CD4-positive, alpha-beta memory T cell (primary cell): ENCODE measurements around the gene ERG28. TPM values are rescaled to one million over a fixed set of nuclear protein-coding genes. Genes with fewer than 3 reads are reported as not detected.
"Not testable (repeated sequence)": the region's sequence is repeated elsewhere in the genome, so short reads cannot be mapped to it uniquely, and the experiment has no call there.

Source experiments
- CTCF ChIA-PET: fragments of 350-600 bp; sonication (Branson Sonifier 250); formaldehyde crosslinking; loops from one replicate; lab custom pipeline; 2021; ENCODE audit warnings: inconsistent platforms; ENCODE audit not compliant: partially characterized antibody; lab: Charles Lee
- POLR2A ChIA-PET: fragments of 350-600 bp; sonication (Branson Sonifier 250); formaldehyde crosslinking; loops from one replicate; lab custom pipeline; 2021; ENCODE audit not compliant: partially characterized antibody; lab: Charles Lee
- DNase-seq, 5 donors: peaks; one replicate each; pipeline versions ENCODE4 v3.0.0 to v3.0.0-alpha.2; 2020 to 2022; ENCODE audit warnings: mixed read lengths in 1 of 5
- H3K27ac ChIP-seq: one replicate; pipeline ENCODE4 v1.7.0; 2013; ENCODE audit warnings: low read depth, low read length
- H3K27me3 ChIP-seq: 2 replicates; pipeline ENCODE4 v1.7.0; 2013; ENCODE audit warnings: mild to moderate bottlenecking, low read length, moderate library complexity; ENCODE audit not compliant: insufficient read depth
- H3K36me3 ChIP-seq: 2 replicates; pipeline ENCODE4 v1.7.0; 2013; ENCODE audit warnings: mild to moderate bottlenecking, low read length, moderate library complexity; ENCODE audit not compliant: insufficient read depth
- H3K4me1 ChIP-seq: 2 replicates; pipeline ENCODE4 v1.7.0; 2013; ENCODE audit warnings: mild to moderate bottlenecking, low read length, moderate library complexity; ENCODE audit not compliant: insufficient read depth
- H3K4me3 ChIP-seq, 2 donors: one replicate each; pipeline ENCODE4 v1.7.0; 2013; ENCODE audit warnings: low read length in 2 of 2, mild to moderate bottlenecking in 1 of 2
- H3K9me3 ChIP-seq, 2 donors: one replicate each; pipeline ENCODE4 v1.7.0; 2013; ENCODE audit warnings: low read length in 2 of 2, control low read depth in 1 of 2; ENCODE audit not compliant: control insufficient read depth in 1 of 2
- H3K27ac Mint-ChIP-seq, 7 donors: one replicate each; pipeline ENCODE4 v1.8.0; 2020 to 2021; ENCODE audit warnings: mixed read lengths in 7 of 7, mild to moderate bottlenecking in 6 of 7, inconsistent platforms in 3 of 7, moderate library complexity in 3 of 7
- H3K27me3 Mint-ChIP-seq, 2 donors: one replicate each; pipeline ENCODE4 v1.8.0; 2020 to 2021; ENCODE audit warnings: mixed read lengths in 2 of 2
- H3K36me3 Mint-ChIP-seq, 2 donors: one replicate each; pipeline ENCODE4 v1.8.0; 2020 to 2021; ENCODE audit warnings: mixed read lengths in 2 of 2, inconsistent platforms in 1 of 2, mild to moderate bottlenecking in 1 of 2
- H3K4me1 Mint-ChIP-seq, 4 donors: one replicate each; pipeline ENCODE4 v1.8.0; 2020 to 2021; ENCODE audit warnings: mixed read lengths in 4 of 4, mild to moderate bottlenecking in 1 of 4
- H3K4me3 Mint-ChIP-seq, 8 donors: one replicate each; pipeline ENCODE4 v1.8.0; 2020 to 2021; ENCODE audit warnings: mixed read lengths in 8 of 8, mild to moderate bottlenecking in 7 of 8, moderate library complexity in 6 of 8, inconsistent platforms in 3 of 8
- H3K9me3 Mint-ChIP-seq, 8 donors: one replicate each; pipeline ENCODE4 v1.8.0; 2020 to 2021; ENCODE audit warnings: mixed read lengths in 8 of 8, mild to moderate bottlenecking in 5 of 8, inconsistent platforms in 3 of 8, moderate library complexity in 1 of 8
- intact Hi-C: fragments of 100-400 bp; cut with micrococcal nuclease; formaldehyde crosslinking; loops from one replicate; pipeline ENCODE4 v1.15.1; 2023
- polyA plus RNA-seq, 2 donors: library from polyadenylated mRNA; unstranded; fragments of 300-500 nt; fragmentation: Illumina TruSeq; gene quantifications; one replicate each; pipeline ENCODE4 v1.2.3, GENCODE V29; 2021
- total RNA-seq, 2 experiments: library from RNA; stranded (reverse); gene quantifications; one replicate each; pipeline ENCODE4 v1.2.3, GENCODE V29; 2021

Gene ERG28
- total and polyA plus RNA-seq, 4 experiments from 2014 or later, result 12.9 to 43.2 (median 22.2) TPM

DNA sequence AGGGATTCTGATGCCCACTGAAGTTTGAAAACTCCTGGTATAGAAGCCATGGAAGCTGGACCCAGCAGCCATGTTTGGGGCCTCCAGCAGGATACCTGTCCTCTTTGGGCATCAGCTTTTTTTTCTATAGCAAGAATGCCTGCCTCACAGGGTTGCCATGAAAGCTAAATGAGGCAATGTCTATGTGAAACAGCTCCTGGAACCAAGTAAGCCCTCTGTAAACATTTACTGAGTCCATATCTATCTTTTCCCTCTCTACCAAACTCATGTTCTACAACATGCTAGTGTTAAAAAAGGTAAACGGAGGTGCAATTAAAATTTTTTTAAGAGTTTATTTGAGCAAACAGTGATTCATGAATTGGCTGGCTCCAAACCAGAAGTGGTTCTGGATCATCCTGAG is 53.6 kb downstream of the ERG28 start:
- Histone ChIP-seq H3K4me3 (no peak overlapping the region), H3K27me3 (no peaks in the 10 kb centered on the region), H3K27ac (no peak overlapping the region), H3K4me1 (no peaks in the 10 kb centered on the region), H3K9me3 (no peaks in the 10 kb centered on the region), H3K36me3 (no peaks in the 10 kb centered on the region)
- ChIA-PET POLR2A (no interaction called here), CTCF (no interaction called here)
- peaks cover 0 to 14% (median 7%) of the 10 kb centered on the region in 8 donors for H3K9me3 Mint-ChIP-seq
- H3K27me3 Mint-ChIP-seq, result no peaks in the 10 kb centered on the region
- H3K27ac Mint-ChIP-seq, result no peak overlapping the region
- DNase-seq, result no peak
- intact Hi-C loops, result no loop called here
- peaks cover 0 to 13% of the 10 kb centered on the region in 2 donors for H3K36me3 Mint-ChIP-seq
- no peak overlapping the region for H3K4me3 Mint-ChIP-seq
- no peaks in the 10 kb centered on the region for H3K4me1 Mint-ChIP-seq

DNA sequence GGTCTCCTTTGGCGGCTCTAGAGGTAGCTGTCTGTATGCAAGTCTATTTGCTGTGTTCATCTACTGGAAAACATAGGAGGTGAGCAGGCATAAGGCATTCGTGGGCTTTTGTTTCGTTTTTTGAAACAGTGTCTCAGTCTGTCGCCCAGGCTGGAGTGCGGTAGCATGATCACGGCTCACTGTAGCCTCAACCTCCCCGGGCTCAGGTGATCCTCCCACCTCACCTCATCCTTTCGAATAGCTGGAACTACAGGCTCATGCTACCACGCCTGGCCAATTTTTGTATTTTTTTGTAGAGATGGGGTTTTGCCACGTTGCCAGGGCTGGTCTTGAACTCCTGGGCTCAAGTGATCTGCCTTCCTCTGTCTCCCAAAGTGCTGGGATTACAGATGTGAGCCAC is 54.8 kb downstream of the ERG28 start:
- H3K4me3 Mint-ChIP-seq, result no peak overlapping the region
- intact Hi-C loops, result no loop called here
- POLR2A ChIA-PET, result no interaction called here
- H3K4me3 ChIP-seq, result no peak overlapping the region
- H3K4me1 Mint-ChIP-seq, result no peaks in the 10 kb centered on the region
- no peaks in the 10 kb centered on the region for H3K4me1 ChIP-seq
- CTCF ChIA-PET, result interaction anchor here (1.6 kb wide), 1 partner anchor 28 kb away, joined by 3 read pairs; no protein-coding TSS in a partner anchor
- H3K9me3 ChIP-seq, result no peaks in the 10 kb centered on the region
- peaks cover 0 to 14% (median 7%) of the 10 kb centered on the region in 8 donors for H3K9me3 Mint-ChIP-seq
- H3K27me3 Mint-ChIP-seq, result no peaks in the 10 kb centered on the region
- H3K36me3 Mint-ChIP-seq, result peaks cover 0 to 13% of the 10 kb centered on the region in 2 donors
- H3K27me3 ChIP-seq, result no peaks in the 10 kb centered on the region
- no peaks in the 10 kb centered on the region for H3K36me3 ChIP-seq
- H3K27ac ChIP-seq, result no peak overlapping the region
- DNase-seq, result no peak
- no peak overlapping the region for H3K27ac Mint-ChIP-seq

DNA sequence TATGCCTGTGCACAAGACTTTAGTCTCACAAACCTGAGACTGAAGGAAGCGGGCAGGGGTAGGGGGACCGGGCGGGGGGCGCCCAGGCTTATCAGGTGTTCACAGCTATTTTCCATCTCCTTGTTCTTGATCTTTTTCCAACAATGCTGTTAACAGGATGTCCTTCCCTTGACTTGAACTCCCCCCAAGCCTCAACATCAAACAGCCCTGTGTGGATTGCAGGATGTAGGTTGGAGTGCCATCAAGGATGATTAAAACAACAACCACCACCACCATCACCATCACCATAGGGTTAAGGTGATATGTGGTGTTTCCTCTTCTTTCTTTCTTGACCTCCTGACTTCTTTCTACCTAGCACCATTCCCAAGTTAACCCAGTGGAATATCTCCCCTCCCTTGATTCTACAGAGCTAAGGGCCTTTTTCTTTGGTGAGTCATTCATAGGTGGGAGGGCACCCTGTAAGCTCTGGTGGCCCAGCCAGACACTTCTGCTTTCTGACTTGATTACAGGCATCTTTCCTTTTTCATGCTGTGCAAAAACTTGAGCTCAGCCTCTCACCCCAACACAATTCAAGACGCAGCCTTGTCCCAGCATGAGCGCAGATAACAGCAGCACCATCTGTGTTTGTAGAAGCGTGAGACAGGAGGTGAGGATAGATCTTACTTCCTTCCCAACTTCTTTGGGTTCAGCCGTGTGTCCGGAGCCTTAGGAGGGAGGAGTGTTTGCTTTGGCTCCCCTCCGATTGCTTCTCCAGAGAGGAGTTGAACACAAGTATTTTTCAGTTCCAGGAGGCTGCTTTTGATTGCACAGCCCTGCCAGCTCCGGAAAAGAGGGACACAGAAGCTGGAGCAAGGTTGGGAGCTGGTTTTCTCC is 55.5 kb downstream of the ERG28 start:
- Histone ChIP-seq H3K27me3 (no peaks in the 10 kb centered on the region), H3K4me1 (no peaks in the 10 kb centered on the region), H3K36me3 (no peaks in the 10 kb centered on the region), H3K4me3 (no peak overlapping the region), H3K27ac (no peak overlapping the region), H3K9me3 (no peaks in the 10 kb centered on the region)
- Mint-ChIP-seq H3K27me3 (no peaks in the 10 kb centered on the region), H3K4me1 (no peaks in the 10 kb centered on the region), H3K27ac (no peak overlapping the region), H3K36me3 (peaks cover 0 to 13% of the 10 kb centered on the region in 2 donors), H3K9me3 (peaks cover 0 to 14% (median 7%) of the 10 kb centered on the region in 8 donors), H3K4me3 (no peak overlapping the region)
- CTCF ChIA-PET, result interaction anchor here (1.6 kb wide), 1 partner anchor 28 kb away, joined by 3 read pairs; no protein-coding TSS in a partner anchor
- no peak for DNase-seq
- POLR2A ChIA-PET, result no interaction called here
- intact Hi-C loops, result no loop called here

DNA sequence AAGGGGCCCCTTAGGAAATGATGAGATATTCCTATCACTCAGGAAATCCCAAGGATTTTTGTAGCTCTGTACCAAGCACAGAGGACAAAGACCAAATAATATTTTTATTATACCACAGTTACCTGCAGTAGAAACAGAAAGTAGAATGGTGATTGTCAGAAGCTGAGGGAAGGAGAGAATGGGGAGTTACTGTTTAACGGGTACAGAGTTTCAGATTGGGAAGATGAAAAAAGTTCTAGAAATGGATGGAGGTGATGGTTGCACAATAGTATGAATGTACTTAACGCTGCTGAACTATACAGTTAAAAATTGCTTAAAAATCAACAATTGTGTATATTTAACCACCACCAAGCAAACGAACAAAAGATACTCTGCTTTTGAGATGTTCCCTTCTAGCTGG is 58.2 kb downstream of the ERG28 start:
- no peak overlapping the region for H3K27ac ChIP-seq
- no peaks in the 10 kb centered on the region for H3K27me3 Mint-ChIP-seq
- H3K27ac Mint-ChIP-seq, result no peak overlapping the region
- H3K9me3 ChIP-seq, result no peaks in the 10 kb centered on the region
- H3K4me3 ChIP-seq, result no peak overlapping the region
- H3K4me1 ChIP-seq, result no peaks in the 10 kb centered on the region
- CTCF ChIA-PET, result interaction anchor here (1.0 kb wide), 1 partner anchor 52 kb away, joined by 4 read pairs; no protein-coding TSS in a partner anchor
- no peaks in the 10 kb centered on the region for H3K36me3 ChIP-seq
- no peaks in the 10 kb centered on the region for H3K4me1 Mint-ChIP-seq
- peaks cover 0 to 4% of the 10 kb centered on the region in 2 donors for H3K36me3 Mint-ChIP-seq
- no peak overlapping the region for H3K4me3 Mint-ChIP-seq
- no peaks in the 10 kb centered on the region for H3K27me3 ChIP-seq
- peaks cover 0 to 3% (median 3%) of the 10 kb centered on the region in 8 donors for H3K9me3 Mint-ChIP-seq
- no peak for DNase-seq
- intact Hi-C loops, result no loop called here
- POLR2A ChIA-PET, result no interaction called here

DNA sequence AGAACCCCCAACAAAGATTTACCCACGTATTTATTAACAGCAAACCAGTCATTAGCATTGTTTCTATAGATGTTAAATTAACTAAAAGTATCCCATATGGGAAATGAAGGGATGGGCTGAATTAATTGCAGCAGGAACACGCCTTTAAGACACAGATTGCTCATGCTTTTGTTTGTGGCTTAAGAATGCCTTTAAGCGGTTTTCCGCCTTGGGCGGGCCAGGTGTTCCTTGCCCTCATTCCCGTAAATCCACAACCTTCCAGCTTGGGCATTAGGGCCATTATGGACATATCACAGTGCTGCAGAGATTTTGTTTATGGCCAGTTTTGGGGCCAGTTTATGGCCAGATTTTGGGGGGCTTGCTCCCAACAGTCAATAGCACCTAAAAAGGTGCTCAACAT is 59.6 kb downstream of the ERG28 start:
- H3K27me3 ChIP-seq, H3K36me3 Mint-ChIP-seq, H3K4me3 Mint-ChIP-seq, POLR2A ChIA-PET, DNase-seq, H3K27me3 Mint-ChIP-seq, H3K9me3 Mint-ChIP-seq, H3K36me3 ChIP-seq, H3K9me3 ChIP-seq, H3K4me3 ChIP-seq, intact Hi-C loops, H3K27ac Mint-ChIP-seq, CTCF ChIA-PET, H3K4me1 Mint-ChIP-seq, H3K27ac ChIP-seq, H3K4me1 ChIP-seq: not testable (repeated sequence)

DNA sequence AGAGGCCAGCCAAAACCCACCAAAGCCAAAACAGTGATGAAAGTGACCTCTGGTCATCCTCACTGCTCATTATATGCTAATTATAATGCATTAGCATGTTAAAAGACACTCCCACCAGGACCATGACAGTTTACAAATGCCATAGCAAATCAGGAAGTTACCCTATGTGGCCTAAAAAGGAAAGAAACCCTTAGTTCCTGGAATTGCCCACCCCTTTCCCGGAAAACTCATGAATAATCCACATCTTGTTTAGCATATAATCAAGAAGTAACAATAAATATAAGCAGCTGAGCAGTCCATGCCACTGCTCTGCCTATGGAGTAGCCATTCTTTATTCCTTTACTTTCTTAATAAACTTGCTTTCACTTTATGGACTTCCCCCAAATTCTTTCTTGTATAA is 60.6 kb downstream of the ERG28 start:
- H3K4me3 Mint-ChIP-seq, H3K4me1 ChIP-seq: not testable (repeated sequence)

More for the DNA sequence above, 60.6 kb downstream of the ERG28 start:
- H3K27ac ChIP-seq, H3K9me3 Mint-ChIP-seq, H3K27me3 Mint-ChIP-seq, H3K4me3 ChIP-seq, CTCF ChIA-PET, H3K27me3 ChIP-seq, H3K36me3 ChIP-seq, H3K36me3 Mint-ChIP-seq, H3K9me3 ChIP-seq, H3K27ac Mint-ChIP-seq, DNase-seq, intact Hi-C loops, POLR2A ChIA-PET, H3K4me1 Mint-ChIP-seq: not testable (repeated sequence)
